Ectodermal cell (in vitro differentiated cells): Measurements from ENCODE around the gene BCL11A.

Experiments
- H3K27ac ChIP-seq: 2 replicates; pipeline ENCODE4 v1.7.0; 2013; ENCODE audit warnings: mild to moderate bottlenecking, low read depth, low read length; ENCODE audit not compliant: insufficient read depth, poor library complexity, severe bottlenecking
- H3K27me3 ChIP-seq: 2 replicates; pipeline ENCODE4 v1.7.0; 2013; ENCODE audit warnings: mild to moderate bottlenecking, low read length; ENCODE audit not compliant: insufficient read depth, control insufficient read depth, poor library complexity, severe bottlenecking
- H3K36me3 ChIP-seq: one replicate; pipeline ENCODE4 v1.7.0; 2013; ENCODE audit warnings: low read length; ENCODE audit not compliant: control insufficient read depth, insufficient read depth
- H3K4me1 ChIP-seq: one replicate; pipeline ENCODE4 v1.7.0; 2013; ENCODE audit warnings: low read length; ENCODE audit not compliant: control insufficient read depth, insufficient read depth
- H3K4me3 ChIP-seq: 2 replicates; pipeline ENCODE4 v1.7.0; 2013; ENCODE audit warnings: low read depth, low read length, control low read depth; ENCODE audit not compliant: insufficient read depth
- H3K9me3 ChIP-seq: 2 replicates; pipeline ENCODE4 v1.7.0; 2013; ENCODE audit warnings: mild to moderate bottlenecking, low read length, moderate library complexity; ENCODE audit not compliant: control insufficient read depth
- WGBS, 2 experiments: methylation state at CpG; one replicate each; pipeline ENCODE4 v1.1.7; 2013; ENCODE audit warnings: missing lambda C conversion rate in 2 of 2; 5-methylcytosine and 5-hydroxymethylcytosine counted together

The BCL11A gene

DNA sequence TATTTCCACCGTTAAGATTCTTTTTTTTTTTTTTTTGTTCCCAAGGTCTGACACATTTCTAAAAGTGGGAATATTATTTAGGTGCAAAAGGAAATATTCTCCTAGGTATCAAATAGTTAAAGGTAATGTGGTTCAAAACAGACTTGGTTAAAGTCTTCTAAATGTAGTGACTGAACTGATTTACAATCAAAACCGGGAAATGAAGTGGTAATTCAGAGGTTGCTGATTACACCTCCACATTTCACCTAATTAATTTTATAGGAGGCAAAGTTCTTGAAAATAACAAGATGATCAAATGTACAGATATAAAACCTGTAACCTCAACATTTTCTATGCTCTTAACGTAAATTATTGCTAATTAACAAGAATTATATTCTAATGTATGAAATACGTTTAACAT, 5.1 kb downstream of the BCL11A start:
- peaks cover 15% of the 10 kb centered on the region for H3K4me1 ChIP-seq
- no peak overlapping the region for H3K4me3 ChIP-seq
- no peak overlapping the region for H3K27ac ChIP-seq
- H3K36me3 ChIP-seq = no peaks in the 10 kb centered on the region
- H3K27me3 ChIP-seq = peaks cover 41% of the 10 kb centered on the region
- no peaks in the 10 kb centered on the region for H3K9me3 ChIP-seq
- WGBS, 2 experiments = 16% methylated on average over 3 of the region's 4 CpGs; no CpG with 5 or more reads in 1 of the 2 experiments

DNA sequence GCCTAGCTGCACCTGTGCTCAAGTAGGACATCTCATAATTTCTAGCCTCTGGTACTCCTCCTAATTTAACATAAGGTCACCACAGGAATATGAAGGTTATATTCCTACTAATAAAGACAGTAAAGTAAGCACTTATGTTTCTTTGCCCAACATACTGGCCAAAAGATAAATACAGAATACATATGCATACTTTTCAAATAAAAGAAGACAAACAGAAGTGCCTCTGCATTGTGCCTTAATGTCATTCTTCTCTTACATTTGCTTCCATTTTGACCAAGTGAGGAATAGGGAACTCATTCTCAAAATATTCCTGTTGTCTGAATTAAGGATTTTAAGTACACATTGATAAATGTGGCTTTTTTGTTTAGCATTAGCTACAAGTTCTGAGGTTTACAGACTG, 5.6 kb downstream of the BCL11A start:
- H3K9me3 ChIP-seq = no peaks in the 10 kb centered on the region
- H3K4me3 ChIP-seq = no peak overlapping the region
- H3K4me1 ChIP-seq = peaks cover 15% of the 10 kb centered on the region
- H3K27ac ChIP-seq = no peak overlapping the region
- H3K36me3 ChIP-seq = no peaks in the 10 kb centered on the region
- H3K27me3 ChIP-seq = peaks cover 36% of the 10 kb centered on the region

DNA sequence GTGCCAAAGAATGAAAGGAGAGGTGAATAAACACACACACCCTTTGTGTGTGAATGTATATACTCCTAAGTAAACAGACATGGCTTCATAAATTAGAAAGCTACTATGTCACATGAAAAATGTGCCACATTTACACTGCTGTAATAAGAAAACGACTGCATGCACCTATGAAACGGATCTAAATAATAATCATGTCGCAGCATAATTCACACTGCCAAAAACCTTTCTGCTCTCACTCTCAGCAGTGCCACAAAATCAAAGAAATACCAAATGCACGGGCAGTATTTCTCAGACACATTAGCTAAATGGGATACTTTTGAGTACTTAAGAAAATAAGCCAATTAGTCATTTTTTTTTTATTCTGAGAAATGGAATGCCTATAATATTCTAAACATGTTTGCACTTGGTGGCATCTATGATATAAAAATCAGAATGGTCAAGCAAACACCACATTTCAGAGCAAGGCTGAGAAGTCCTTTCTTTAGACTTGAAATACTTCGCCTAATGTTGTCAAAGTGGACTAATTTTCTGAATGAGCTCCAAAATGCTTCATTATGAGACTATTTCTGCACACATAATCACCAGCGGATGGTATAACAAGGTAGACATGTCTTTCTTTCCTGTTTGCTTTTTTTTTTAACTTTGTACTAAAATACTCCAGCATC, 6.6 kb downstream of the BCL11A start:
- peaks cover 26% of the 10 kb centered on the region for H3K27me3 ChIP-seq
- H3K27ac ChIP-seq = no peak overlapping the region
- H3K4me3 ChIP-seq = no peak overlapping the region
- peaks cover 15% of the 10 kb centered on the region for H3K4me1 ChIP-seq
- 92 to 95% methylated on average over 6 of the region's 6 CpGs for WGBS, 2 experiments
- no peaks in the 10 kb centered on the region for H3K9me3 ChIP-seq
- no peaks in the 10 kb centered on the region for H3K36me3 ChIP-seq

DNA sequence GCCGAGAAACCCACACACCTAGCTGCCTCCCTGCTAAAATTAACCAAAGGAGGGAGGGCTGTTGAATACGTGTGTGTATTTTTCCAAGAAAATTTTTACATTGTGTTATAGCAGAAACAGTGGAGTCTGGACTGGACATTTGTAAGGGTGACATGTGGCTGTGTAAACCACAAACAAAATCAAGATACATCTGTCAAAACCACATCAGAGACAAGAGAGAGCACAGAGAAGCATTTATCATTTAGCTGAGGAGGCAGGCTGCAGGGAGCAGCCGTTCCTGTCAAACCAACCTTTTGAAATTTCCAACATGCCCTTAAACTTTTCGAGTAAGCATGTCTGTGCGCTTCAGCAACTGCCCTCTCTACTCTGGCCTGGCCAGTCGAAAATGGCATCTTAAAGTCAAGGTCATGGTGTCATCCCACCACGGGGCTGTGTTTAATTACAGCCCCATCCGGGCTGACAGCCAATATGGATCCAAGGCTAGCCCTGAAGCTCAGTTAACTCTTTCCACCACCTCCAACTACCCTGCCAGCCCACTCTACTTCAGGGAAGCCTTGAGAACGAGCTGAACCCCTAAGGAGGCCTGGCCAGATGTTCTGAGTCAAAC, 8.4 kb downstream of the BCL11A start:
- Histone ChIP-seq H3K27ac (no peak overlapping the region), H3K4me1 (peaks cover 19% of the 10 kb centered on the region), H3K27me3 (peaks cover 11% of the 10 kb centered on the region)

DNA sequence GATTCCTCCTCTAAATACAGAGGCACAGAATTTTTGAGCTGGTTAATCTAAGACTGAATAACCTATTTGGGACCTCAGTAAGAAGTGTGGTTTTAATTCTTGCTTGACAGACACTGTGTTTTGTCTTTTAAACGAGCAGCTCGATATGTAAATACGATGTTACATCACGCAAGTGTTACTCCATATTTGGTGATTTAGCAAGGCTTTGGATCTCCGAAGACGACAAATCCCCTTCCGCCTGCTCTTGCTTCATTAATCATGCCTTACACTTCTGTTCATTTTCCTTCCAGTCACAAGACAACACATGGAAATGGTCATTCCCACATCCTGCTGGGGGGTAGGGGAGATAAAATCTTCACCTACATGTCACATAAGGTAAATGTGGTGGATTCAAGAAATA, 9.4 kb downstream of the BCL11A start:
- no peak overlapping the region for H3K4me3 ChIP-seq
- H3K4me1 ChIP-seq = peaks cover 18% of the 10 kb centered on the region
- H3K27ac ChIP-seq = no peak overlapping the region
- H3K27me3 ChIP-seq = peaks cover 7% of the 10 kb centered on the region
- H3K36me3 ChIP-seq = no peaks in the 10 kb centered on the region
- H3K9me3 ChIP-seq = no peaks in the 10 kb centered on the region
- WGBS, 2 experiments = 77 to 83% methylated on average over 7 of the region's 7 CpGs

More for the DNA sequence above, 8.4 kb downstream of the BCL11A start:
- no peaks in the 10 kb centered on the region for H3K36me3 ChIP-seq
- H3K9me3 ChIP-seq = no peaks in the 10 kb centered on the region
- WGBS, 2 experiments = 85 to 87% methylated on average over 8 to 9 of the region's 9 CpGs
- no peak overlapping the region for H3K4me3 ChIP-seq

DNA sequence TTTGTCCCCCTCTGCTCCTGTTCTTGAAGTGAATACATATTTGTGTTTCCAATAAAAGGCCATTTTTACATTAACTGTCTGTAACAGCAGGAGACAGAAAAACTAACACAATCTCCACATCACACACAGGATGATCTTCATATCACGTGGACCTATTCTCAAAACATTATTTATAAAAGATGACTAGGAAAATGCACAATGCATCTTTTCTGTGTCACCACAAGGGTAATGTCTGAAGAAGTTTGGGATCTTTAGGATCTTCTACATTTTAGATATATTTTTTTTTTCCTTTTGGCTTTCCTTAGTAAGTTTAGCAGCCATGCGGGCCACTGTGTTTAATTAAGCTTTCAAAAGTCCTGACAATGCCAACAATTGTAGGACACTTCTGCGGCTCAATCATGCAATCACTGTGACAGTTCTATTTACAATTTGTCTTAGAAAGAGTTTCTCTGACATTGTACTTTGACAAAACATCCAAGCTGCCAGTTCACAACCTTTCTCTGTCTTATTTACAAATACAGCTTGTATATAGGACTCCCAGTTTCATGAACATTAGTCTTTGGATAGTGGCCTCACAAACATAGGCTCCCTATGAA, 12.3 kb downstream of the BCL11A start:
- Histone ChIP-seq H3K4me1 (peaks cover 9% of the 10 kb centered on the region), H3K27me3 (no peaks in the 10 kb centered on the region), H3K9me3 (no peaks in the 10 kb centered on the region), H3K36me3 (no peaks in the 10 kb centered on the region), H3K27ac (no peak overlapping the region), H3K4me3 (no peak overlapping the region)
- WGBS, 2 experiments = 30 to 65% methylated on average over 2 to 3 of the region's 3 CpGs

DNA sequence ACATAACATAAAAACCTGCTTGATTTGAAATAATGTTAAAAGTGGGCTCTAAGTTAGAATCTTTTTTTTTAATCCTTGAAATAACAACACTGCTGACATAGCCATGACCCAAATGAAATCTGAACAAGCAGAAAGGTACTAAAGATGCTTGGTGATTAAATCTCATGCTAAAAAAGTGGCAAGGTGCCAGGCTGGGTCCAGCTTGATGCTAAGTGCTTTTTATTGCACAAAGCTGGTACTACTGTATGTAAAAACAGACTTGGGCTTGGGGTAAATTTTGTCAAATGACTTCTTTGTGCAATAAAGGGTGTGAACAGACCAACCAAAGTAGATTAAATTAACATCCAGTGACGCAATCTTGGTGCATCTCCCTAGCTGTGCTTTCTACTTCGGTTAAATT, 13.4 kb downstream of the BCL11A start:
- Histone ChIP-seq H3K9me3 (no peaks in the 10 kb centered on the region), H3K36me3 (no peaks in the 10 kb centered on the region), H3K4me3 (no peak overlapping the region), H3K4me1 (peaks cover 9% of the 10 kb centered on the region), H3K27me3 (no peaks in the 10 kb centered on the region), H3K27ac (no peak overlapping the region)
- WGBS, 2 experiments = 89 to 91% methylated on average over 2 of the region's 2 CpGs

DNA sequence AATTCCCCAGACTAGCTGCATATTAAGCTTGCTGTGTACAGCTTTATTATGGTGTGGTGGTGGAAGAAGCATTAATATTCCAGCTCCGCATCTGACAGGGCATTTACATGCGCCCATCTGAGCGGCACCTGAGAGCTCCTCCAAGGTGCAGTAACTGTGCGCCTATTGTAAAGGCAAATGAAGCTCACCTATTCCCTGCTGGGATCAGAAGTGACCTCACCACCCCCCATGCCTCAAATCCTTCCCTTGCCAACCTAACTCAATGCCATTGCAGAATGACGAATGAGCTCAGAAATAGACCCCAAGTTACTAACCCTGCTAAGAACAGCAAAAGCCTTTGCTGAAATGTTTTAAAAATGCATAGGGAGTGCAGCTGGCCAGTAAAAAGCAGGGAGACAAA, 14.3 kb downstream of the BCL11A start:
- Histone ChIP-seq H3K4me3 (no peak overlapping the region), H3K27me3 (no peaks in the 10 kb centered on the region), H3K4me1 (peaks cover 9% of the 10 kb centered on the region), H3K9me3 (no peaks in the 10 kb centered on the region), H3K36me3 (no peaks in the 10 kb centered on the region), H3K27ac (no peak overlapping the region)
- 48 to 49% methylated on average over 5 of the region's 5 CpGs for WGBS, 2 experiments

DNA sequence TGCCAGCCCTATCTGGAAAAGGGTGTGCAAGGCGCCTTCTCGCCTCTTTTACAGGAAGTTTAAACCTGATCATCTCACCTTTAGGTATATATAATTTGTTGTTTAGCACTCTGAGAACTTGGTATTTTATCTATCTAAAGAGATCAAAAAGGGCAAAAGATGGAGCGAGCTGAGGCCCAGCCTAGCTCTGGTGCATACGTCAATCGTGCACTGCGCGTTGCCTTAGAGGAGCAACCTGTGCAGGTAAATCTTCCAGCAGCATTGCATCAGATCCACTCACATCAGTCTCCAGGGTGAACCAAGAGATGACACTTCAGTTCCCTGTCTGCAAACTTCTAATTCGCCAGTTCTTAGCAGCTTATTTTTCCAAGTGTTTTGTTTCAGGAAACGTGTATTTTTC, 15.4 kb downstream of the BCL11A start:
- 93 to 98% methylated on average over 8 to 9 of the region's 9 CpGs for WGBS, 2 experiments
- Histone ChIP-seq H3K36me3 (no peaks in the 10 kb centered on the region), H3K27me3 (no peaks in the 10 kb centered on the region), H3K4me3 (no peak overlapping the region), H3K27ac (no peak overlapping the region), H3K9me3 (no peaks in the 10 kb centered on the region), H3K4me1 (peaks cover 13% of the 10 kb centered on the region)

DNA sequence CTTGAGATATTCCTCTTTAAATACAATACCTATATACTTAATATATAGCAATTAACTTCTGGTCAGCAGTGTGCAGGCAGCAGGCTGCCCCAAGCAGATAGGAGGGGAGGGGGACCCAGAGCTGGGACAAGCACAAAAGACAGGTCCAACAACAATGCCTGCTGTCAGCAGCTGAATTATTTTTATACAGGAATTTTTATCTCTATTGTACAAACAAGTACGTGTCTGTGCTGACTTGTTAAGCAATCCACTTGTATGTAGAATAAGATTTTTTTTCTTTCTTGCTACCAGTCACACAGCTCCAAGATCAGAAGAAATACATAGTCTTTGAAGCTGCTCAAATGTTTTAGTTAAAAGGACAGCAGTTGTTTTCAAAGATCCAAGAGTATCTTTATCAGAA, 16.7 kb downstream of the BCL11A start:
- WGBS, 2 experiments = 67% methylated on average over 1 of the region's 1 CpG; no CpG with 5 or more reads in 1 of the 2 experiments

More for the DNA sequence above, 16.7 kb downstream of the BCL11A start:
- H3K9me3 ChIP-seq = no peaks in the 10 kb centered on the region
- H3K27me3 ChIP-seq = no peaks in the 10 kb centered on the region
- no peaks in the 10 kb centered on the region for H3K36me3 ChIP-seq
- no peak overlapping the region for H3K4me3 ChIP-seq
- H3K27ac ChIP-seq = no peak overlapping the region
- H3K4me1 ChIP-seq = peaks cover 18% of the 10 kb centered on the region
